Breast epithelium (tissue), 4 donors: Measurements from ENCODE around the gene GSC. TPM values are rescaled to one million over a fixed set of nuclear protein-coding genes. Genes with fewer than 3 reads are reported as not detected.
"Not testable (repeated sequence)": the region's sequence is repeated elsewhere in the genome, so short reads cannot be mapped to it uniquely, and the experiment has no call there.

Experiments
- DNase-seq, 2 donors: peaks; one replicate each; pipeline ENCODE4 v3.0.0-alpha.2; 2019; ENCODE audit warnings: low spot score in 2 of 2
- H3K27ac ChIP-seq, 2 donors: fragments of 200-600 bp; sonication (generic) in 1 of 2; one replicate each; pipeline ENCODE4 v1.5.1; 2016 to 2019; ENCODE audit warnings: mild to moderate bottlenecking in 1 of 2
- H3K27me3 ChIP-seq, 2 donors: fragments of 200-600 bp; sonication (generic) in 1 of 2; one replicate each; pipeline versions ENCODE4 v1.5.1 to v1.6.0; 2017 to 2019; ENCODE audit warnings: control low read depth in 1 of 2, mild to moderate bottlenecking in 1 of 2
- H3K36me3 ChIP-seq: fragments of 200-600 bp; one replicate; pipeline ENCODE4 v1.5.1; 2019
- H3K4me1 ChIP-seq, 2 donors: fragments of 200-600 bp; sonication (generic); one replicate each; pipeline ENCODE4 v1.5.1; 2016 to 2019; ENCODE audit warnings: control low read depth in 1 of 2
- H3K4me3 ChIP-seq, 3 donors: fragments of 200-600 bp; sonication (generic); 1 replicate in 2 of 3; 2 replicates in 1 of 3; pipeline ENCODE4 v1.5.1; 2016 to 2019; ENCODE audit warnings: mild to moderate bottlenecking in 3 of 3, moderate library complexity in 2 of 3
- H3K9me3 ChIP-seq, 2 donors: fragments of 200-600 bp; sonication (generic) in 1 of 2; one replicate each; pipeline ENCODE4 v1.5.1; 2016 to 2019; ENCODE audit warnings: control low read depth in 1 of 2
- POLR2A ChIP-seq: fragments of 450-650 bp; IDR thresholded peaks from one replicate; pipeline ENCODE4 v1.6.1; 2016; ENCODE audit warnings: antibody characterized with exemption, mild to moderate bottlenecking, moderate library complexity
- POLR2AphosphoS5 ChIP-seq, 3 donors: sonication (generic); formaldehyde crosslinking; IDR thresholded peaks; one replicate each; pipeline ENCODE4 v1.6.1; 2017; ENCODE audit warnings: antibody characterized with exemption in 3 of 3
- intact Hi-C: fragments of 100-400 bp; cut with DNase I; formaldehyde crosslinking; loops from one replicate; pipeline ENCODE4 v1.15.1; 2023; ENCODE audit warnings: low total_unique reads
- total RNA-seq, 3 donors: library from RNA; depleted of rRNA; stranded (reverse); fragments of >200 nt; gene quantifications; one replicate each; pipeline ENCODE4 v1.1.0, GENCODE V29; 2016
- TF ChIP-seq, protein P1 (sequence below), 3 donors: fragments of 450-650 bp; IDR thresholded peaks; one replicate each; pipeline ENCODE4 v1.5.1; 2016 to 2017; ENCODE audit warnings: antibody characterized with exemption in 3 of 3, mild to moderate bottlenecking in 3 of 3, moderate library complexity in 3 of 3

The GSC gene
- 10 to 100 TPM in 1 of 3 donors, 1 to 10 TPM in 2; 8.3 to 13.8 (median 9.8) TPM for total RNA-seq

DNA sequence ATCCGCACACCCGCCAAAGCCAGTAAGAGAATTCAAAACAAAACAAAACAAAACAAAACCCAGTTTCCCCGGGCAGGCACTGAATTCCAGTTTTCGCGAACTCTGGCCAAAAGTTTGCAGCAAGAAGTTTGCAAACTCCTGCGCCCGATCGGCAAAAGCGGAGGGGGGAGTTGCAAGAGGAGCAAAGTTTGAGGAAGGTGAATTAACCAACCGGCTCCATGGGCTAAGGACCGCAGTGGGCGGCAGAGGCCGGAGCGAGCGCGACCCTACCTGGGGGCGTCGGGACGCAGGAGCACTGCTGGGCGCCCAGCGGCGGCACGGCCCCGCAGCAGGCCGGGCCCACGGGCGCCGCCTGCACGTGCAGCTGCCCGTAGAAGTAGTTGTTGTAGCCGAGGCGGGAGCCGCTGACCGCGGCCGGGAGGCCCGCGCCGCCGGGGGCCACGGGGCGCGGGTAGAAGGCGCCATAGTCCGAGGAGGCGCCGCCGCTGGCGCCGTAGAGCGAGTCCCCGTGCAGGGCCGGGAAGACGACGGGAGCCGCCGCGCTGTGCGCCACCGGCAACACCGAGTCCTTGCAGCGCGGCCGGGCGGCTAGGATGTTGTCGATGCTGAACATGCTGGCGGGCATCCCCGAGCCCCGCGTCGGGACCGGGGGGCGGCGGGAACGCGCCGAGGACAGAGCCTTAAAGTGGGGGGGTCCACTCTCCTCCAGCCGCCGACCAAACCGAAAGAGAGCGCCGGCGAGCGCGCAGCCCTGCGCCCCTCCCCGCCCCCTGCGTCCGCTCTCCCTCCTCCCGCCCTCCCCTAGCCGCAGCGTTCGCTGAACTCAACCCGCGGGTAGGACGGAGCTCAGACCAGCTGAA lies at the start of gene GSC:
Gene GSC, minus strand, starts transcription at position 723 of the 860 bp plus-strand sequence. Its CDS starts 98 bp downstream, at position 625.
- no peaks in the 10 kb centered on the region for H3K36me3 ChIP-seq
- peak within 1 kb of the TSS; percentile 77 to 88 for H3K27ac ChIP-seq
- intact Hi-C loops: no loop called here
- no peaks in the 10 kb centered on the region for H3K4me1 ChIP-seq
- peak within 1 kb of the TSS; percentile 61 to 93 (median 61) for H3K4me3 ChIP-seq
- H3K27me3 ChIP-seq: peaks cover 3 to 58% of the 10 kb centered on the region in 2 donors
- DNase-seq: peak in 1 of 2 donors; percentile 44
- no peaks in the 10 kb centered on the region for H3K9me3 ChIP-seq
- TF ChIP-seq POLR2AphosphoS5 (IDR thresholded peaks at IDR 0.05): peak in 2 of 3 donors; percentile 9 to 34
- TF ChIP-seq POLR2A: no peak
- TF ChIP-seq, protein P1, sequence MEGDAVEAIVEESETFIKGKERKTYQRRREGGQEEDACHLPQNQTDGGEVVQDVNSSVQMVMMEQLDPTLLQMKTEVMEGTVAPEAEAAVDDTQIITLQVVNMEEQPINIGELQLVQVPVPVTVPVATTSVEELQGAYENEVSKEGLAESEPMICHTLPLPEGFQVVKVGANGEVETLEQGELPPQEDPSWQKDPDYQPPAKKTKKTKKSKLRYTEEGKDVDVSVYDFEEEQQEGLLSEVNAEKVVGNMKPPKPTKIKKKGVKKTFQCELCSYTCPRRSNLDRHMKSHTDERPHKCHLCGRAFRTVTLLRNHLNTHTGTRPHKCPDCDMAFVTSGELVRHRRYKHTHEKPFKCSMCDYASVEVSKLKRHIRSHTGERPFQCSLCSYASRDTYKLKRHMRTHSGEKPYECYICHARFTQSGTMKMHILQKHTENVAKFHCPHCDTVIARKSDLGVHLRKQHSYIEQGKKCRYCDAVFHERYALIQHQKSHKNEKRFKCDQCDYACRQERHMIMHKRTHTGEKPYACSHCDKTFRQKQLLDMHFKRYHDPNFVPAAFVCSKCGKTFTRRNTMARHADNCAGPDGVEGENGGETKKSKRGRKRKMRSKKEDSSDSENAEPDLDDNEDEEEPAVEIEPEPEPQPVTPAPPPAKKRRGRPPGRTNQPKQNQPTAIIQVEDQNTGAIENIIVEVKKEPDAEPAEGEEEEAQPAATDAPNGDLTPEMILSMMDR (IDR thresholded peaks at IDR 0.05): no peak

DNA sequence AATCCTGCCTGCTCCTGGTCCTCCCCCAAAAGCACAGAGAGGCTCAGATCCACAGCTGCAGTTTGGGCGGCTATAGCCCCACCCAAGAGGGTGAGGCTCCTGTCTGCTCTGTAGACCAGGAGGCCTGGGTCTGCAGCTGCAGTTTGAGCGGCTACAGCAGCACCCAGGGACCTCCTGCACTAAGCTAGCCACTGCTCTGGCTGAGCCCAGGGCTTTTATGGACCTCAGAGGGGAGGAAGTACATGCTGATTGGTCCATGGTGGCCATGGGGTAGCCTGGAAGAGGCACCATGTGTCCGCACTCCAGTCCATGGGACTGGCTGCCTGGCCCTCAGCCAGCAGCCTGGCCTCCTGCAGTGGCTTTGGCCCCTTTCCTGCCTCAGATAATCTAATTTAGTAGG lies 49.6 kb upstream of the GSC start:
- no peak overlapping the region for H3K4me3 ChIP-seq
- intact Hi-C loops: no loop called here
- H3K36me3 ChIP-seq: no peaks in the 10 kb centered on the region
- DNase-seq: no peak
- peaks cover 9 to 11% of the 10 kb centered on the region in 2 donors for H3K9me3 ChIP-seq
- H3K4me1 ChIP-seq: no peaks in the 10 kb centered on the region
- TF ChIP-seq POLR2AphosphoS5 (IDR thresholded peaks at IDR 0.05) (no peak), POLR2A (no peak)
- TF ChIP-seq, protein P1 (IDR thresholded peaks at IDR 0.05): no peak
- no peak overlapping the region for H3K27ac ChIP-seq
- no peaks in the 10 kb centered on the region for H3K27me3 ChIP-seq

- Histone ChIP-seq H3K36me3 (no peaks in the 10 kb centered on the region), H3K27ac (no peak overlapping the region), H3K27me3 (no peaks in the 10 kb centered on the region), H3K4me1 (no peaks in the 10 kb centered on the region), H3K9me3 (peaks cover 8 to 9% of the 10 kb centered on the region in 2 donors), H3K4me3 (no peak overlapping the region)
- intact Hi-C loops: no loop called here
- TF ChIP-seq, protein P1 (IDR thresholded peaks at IDR 0.05): no peak
- TF ChIP-seq POLR2A (no peak), POLR2AphosphoS5 (IDR thresholded peaks at IDR 0.05) (no peak)
- DNase-seq: no peak
These were observed 46.2 kb upstream of the GSC start for GRCh38 chr14:94816113-94816512.

DNA sequence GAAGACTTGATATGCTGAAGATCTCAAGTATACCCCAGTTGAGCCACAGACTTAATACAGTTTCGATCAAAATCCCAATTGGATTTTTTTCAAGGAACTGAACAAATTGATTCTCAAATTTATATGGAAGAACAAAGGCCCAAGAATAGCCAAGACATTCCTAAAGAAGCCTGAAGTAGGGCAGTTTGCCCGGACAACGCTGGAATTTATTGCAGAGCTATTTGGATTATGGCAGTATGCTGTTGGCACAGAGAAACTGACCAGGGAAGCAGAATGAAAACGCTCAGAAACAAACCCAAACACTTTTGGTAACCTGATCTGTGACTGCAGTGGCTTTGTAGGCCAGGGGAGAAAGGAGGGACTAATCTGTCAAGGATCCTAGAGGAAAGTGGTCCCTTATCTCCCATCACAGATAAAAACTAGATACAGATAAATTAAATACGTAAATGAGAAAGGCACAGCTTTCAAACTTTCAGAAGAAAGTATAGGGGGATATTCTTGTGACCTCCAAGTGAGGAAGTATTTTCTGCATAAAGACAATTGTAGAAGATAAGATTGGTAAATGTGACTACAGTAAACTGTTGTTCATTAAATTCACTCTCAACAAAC lies 35.9 kb upstream of the GSC start:
- no peak overlapping the region for H3K4me3 ChIP-seq
- H3K36me3 ChIP-seq: no peaks in the 10 kb centered on the region
- H3K9me3 ChIP-seq: no peaks in the 10 kb centered on the region
- H3K4me1 ChIP-seq: no peaks in the 10 kb centered on the region
- no peaks in the 10 kb centered on the region for H3K27me3 ChIP-seq
- peak overlapping the region; percentile 32 to 40 for H3K27ac ChIP-seq
- DNase-seq: peak in 1 of 2 donors; percentile 75
- intact Hi-C loops: no loop called here
- TF ChIP-seq, protein P1 (IDR thresholded peaks at IDR 0.05): no peak
- TF ChIP-seq POLR2AphosphoS5 (IDR thresholded peaks at IDR 0.05): no peak
- TF ChIP-seq POLR2A: no peak

DNA sequence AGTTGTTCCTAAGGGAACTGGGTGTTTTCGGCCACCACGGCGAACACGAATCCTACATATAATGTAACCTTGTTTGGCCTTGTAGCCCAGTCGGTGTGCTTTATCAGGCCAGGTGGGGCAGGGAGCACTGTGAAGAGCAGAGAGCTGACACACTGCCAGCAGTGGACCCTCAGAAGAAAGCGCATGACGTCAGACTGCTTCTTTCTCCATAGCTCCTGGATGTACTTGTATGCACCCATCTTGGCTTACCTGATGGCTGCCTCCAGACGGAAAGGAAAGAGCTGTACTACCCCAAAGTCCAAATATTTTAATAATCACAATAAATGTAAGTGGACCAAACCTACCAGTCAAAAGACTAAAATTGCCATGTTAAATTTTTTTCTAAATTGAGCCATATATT lies 31.3 kb upstream of the GSC start:
- Histone ChIP-seq H3K4me3 (no peak overlapping the region), H3K27me3 (no peaks in the 10 kb centered on the region), H3K4me1 (no peaks in the 10 kb centered on the region), H3K27ac (no peak overlapping the region), H3K9me3 (no peaks in the 10 kb centered on the region), H3K36me3 (no peaks in the 10 kb centered on the region)
- no peak for TF ChIP-seq POLR2AphosphoS5 (IDR thresholded peaks at IDR 0.05)
- TF ChIP-seq, protein P1 (IDR thresholded peaks at IDR 0.05): no peak
- no peak for TF ChIP-seq POLR2A
- intact Hi-C loops: no loop called here
- no peak for DNase-seq

- H3K27me3 ChIP-seq, H3K27ac ChIP-seq, H3K4me1 ChIP-seq, intact Hi-C loops, H3K4me3 ChIP-seq, H3K9me3 ChIP-seq, DNase-seq, H3K36me3 ChIP-seq: not testable (repeated sequence)
These were observed 30.9 kb upstream of the GSC start for GRCh38 chr14:94800764-94801163.
